ENCODE data around the gene HJURP. TPM values are rescaled to one million over a fixed set of nuclear protein-coding genes. Genes with fewer than 3 reads are reported as not detected.

Gene HJURP
- total and polyA plus RNA-seq, 7 donors = 0.28 to 9.0 (median 1.5) TPM

DNA sequence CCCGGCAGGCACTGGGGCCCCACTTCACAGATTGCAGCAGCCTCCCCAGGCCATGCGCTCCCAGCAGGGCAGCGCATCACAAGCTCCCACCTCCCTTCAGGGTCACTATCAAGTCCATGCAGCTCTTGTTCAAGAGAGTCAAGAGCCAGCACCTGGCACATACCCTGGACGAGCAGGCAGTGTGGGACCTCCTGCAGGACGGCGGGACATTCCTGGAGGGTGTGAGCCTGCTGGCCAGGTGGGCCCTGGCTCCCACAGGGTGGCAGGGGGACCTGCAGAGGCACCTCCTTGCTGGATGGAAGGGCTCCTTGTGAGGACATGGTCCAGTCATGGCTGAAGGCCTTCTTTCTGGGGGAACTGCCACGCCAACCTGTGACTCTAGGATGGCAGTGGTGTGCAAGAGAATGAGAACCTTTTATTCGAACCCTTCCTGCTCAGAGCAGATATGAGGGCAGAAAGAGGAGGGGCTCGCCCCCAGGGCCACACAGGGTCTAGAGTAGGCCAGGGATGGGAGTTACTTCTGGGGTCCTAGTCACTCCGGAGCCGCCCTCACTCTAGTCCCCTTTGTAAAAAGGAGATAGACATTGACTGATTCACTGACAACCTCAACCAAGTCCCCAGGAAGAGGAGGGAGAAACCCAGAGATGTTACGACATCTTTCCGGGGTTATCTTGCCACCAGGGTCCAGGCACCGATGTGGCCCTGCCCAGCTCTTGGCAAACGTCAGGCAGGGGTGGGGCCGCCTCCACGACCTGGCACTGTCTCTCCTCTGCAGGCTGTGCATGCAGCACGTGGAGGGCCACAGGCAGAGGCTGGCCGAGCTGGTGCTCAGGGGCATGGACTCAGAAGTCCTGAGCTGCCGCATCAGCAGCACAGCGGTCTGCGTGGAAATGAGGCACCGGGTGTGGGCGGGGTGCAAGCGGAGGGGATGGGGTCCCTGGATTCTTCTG lies 31.3 kb downstream of the HJURP start:
- Histone ChIP-seq H3K27me3 (no peaks in the 10 kb centered on the region), H3K4me3 (no peak overlapping the region), H3K4me1 (no peaks in the 10 kb centered on the region), H3K36me3 (no peaks in the 10 kb centered on the region), H3K9me3 (no peaks in the 10 kb centered on the region), H3K27ac (no peak overlapping the region)
- peak; percentile 54 for DNase-seq
- WGBS, 2 donors = 69 to 80% methylated on average over 25 of the region's 25 CpGs
- intact Hi-C loops (cut with DNase I) = no loop called here
- TF ChIP-seq POLR2A (IDR thresholded peaks at IDR 0.05) = no peak
- TF ChIP-seq, protein P1, sequence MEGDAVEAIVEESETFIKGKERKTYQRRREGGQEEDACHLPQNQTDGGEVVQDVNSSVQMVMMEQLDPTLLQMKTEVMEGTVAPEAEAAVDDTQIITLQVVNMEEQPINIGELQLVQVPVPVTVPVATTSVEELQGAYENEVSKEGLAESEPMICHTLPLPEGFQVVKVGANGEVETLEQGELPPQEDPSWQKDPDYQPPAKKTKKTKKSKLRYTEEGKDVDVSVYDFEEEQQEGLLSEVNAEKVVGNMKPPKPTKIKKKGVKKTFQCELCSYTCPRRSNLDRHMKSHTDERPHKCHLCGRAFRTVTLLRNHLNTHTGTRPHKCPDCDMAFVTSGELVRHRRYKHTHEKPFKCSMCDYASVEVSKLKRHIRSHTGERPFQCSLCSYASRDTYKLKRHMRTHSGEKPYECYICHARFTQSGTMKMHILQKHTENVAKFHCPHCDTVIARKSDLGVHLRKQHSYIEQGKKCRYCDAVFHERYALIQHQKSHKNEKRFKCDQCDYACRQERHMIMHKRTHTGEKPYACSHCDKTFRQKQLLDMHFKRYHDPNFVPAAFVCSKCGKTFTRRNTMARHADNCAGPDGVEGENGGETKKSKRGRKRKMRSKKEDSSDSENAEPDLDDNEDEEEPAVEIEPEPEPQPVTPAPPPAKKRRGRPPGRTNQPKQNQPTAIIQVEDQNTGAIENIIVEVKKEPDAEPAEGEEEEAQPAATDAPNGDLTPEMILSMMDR (IDR thresholded peaks at IDR 0.05) = no peak
- no peak for TF ChIP-seq POLR2AphosphoS5 (IDR thresholded peaks at IDR 0.05)
- no peak for TF ChIP-seq EP300 (IDR thresholded peaks at IDR 0.05)

DNA sequence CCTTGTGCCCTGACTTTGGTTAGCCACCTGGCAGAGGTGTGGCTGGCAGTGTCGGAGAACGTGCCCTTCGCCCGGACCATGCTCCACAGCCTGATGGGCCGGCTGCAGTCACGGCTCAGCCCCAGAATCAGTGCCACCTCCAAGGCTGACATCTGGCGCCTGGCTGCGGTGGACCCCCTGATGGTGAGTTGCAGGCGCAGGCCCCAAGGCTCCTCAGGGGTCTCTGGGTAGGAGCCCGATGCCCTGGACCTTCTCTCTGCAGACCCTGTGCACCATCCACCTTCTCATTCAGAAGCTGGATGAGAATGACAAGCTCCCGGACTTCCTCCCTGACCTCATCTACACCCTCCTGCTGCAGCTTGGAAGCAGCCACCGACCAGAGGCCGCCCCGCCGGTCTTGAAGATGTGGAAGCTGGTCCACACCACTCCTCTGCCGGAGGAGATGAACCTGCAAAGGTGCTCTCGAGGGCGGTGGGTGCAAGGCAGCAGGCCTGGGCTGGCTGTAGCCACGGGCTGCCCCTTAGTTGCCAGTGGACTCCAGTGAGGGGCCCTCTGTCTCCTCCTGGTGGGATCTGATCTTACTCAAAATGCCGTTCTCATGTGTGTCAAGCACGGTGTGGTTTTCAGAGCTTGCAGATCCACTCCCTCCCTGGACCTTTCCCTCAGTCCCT lies 32.1 kb downstream of the HJURP start:
- WGBS, 2 donors = 82 to 90% methylated on average over 21 of the region's 21 CpGs
- DNase-seq = peak; percentile 60
- intact Hi-C loops (cut with DNase I) = no loop called here

DNA sequence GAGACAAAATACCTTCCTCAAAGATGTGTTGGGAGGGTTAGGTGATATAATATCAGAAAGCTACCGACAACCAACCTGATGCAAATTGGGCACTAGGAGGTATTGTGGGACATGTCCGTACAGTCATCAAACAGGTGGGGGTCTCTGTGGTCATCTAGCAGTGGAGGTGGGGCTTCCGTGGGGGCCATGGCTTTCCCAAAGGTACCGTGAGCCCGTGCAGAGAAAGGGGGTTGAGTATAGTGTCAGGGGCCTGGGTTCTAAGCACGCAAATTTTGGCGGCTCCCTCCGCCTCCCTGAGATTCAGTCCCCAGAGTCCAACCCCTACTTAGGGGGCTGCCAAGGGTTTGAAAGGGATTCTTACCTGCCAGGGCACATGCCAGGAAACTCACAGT lies 32.6 kb downstream of the HJURP start:
- Histone ChIP-seq H3K27me3 (no peaks in the 10 kb centered on the region), H3K4me3 (no peak overlapping the region), H3K27ac (no peak overlapping the region), H3K4me1 (no peaks in the 10 kb centered on the region), H3K9me3 (no peaks in the 10 kb centered on the region), H3K36me3 (no peaks in the 10 kb centered on the region)
- 93 to 95% methylated on average over 8 of the region's 8 CpGs for WGBS, 2 donors
- no peak for TF ChIP-seq POLR2AphosphoS5 (IDR thresholded peaks at IDR 0.05)
- TF ChIP-seq, protein P1 (IDR thresholded peaks at IDR 0.05) = no peak
- TF ChIP-seq POLR2A (IDR thresholded peaks at IDR 0.05) = no peak
- no peak for TF ChIP-seq EP300 (IDR thresholded peaks at IDR 0.05)
- DNase-seq = peak; percentile 25
- intact Hi-C loops (cut with DNase I) = no loop called here

More for the DNA sequence above, 32.1 kb downstream of the HJURP start:
- no peak overlapping the region for H3K4me3 ChIP-seq
- no peak for TF ChIP-seq POLR2A (IDR thresholded peaks at IDR 0.05)
- TF ChIP-seq, protein P1 (IDR thresholded peaks at IDR 0.05) = no peak
- no peak for TF ChIP-seq EP300 (IDR thresholded peaks at IDR 0.05)
- no peak for TF ChIP-seq POLR2AphosphoS5 (IDR thresholded peaks at IDR 0.05)
- H3K4me1 ChIP-seq = no peaks in the 10 kb centered on the region
- H3K9me3 ChIP-seq = no peaks in the 10 kb centered on the region
- H3K36me3 ChIP-seq = no peaks in the 10 kb centered on the region
- no peak overlapping the region for H3K27ac ChIP-seq
- no peaks in the 10 kb centered on the region for H3K27me3 ChIP-seq

DNA sequence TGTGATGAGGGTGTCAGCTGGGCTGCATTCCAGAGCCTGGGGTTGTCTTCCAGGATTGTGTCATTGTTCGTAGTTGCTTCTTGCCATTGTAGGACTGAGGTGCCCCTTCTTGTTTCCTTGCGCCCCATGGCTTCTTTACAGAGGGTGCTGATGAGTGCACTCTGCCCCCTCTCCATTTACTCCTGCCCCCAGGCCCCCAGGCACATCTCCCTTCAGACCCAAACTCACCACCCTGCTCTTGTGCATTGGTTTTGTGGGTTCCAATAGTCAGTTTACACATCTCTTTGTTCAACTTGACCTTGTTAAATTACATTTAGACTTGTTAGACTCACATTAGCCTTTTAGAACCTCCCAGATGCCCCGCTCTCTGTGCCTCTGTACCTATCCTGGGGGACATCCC lies 33.1 kb downstream of the HJURP start:
- 88 to 96% methylated on average over 3 of the region's 3 CpGs for whole genome bisulfite sequencing, 2 donors
- no peak overlapping the region for H3K27ac ChIP-seq
- no peaks in the 10 kb centered on the region for H3K36me3 ChIP-seq
- no peak for TF ChIP-seq POLR2A (IDR thresholded peaks at IDR 0.05)
- TF ChIP-seq, protein P1 (IDR thresholded peaks at IDR 0.05) = no peak
- TF ChIP-seq POLR2AphosphoS5 (IDR thresholded peaks at IDR 0.05) = no peak
- intact Hi-C loops (cut with DNase I) = no loop called here
- H3K9me3 ChIP-seq = no peaks in the 10 kb centered on the region
- H3K4me1 ChIP-seq = no peaks in the 10 kb centered on the region
- DNase-seq = peak; percentile 15
- no peak overlapping the region for H3K4me3 ChIP-seq
- H3K27me3 ChIP-seq = no peaks in the 10 kb centered on the region

Data from sigmoid colon (tissue), 7 donors.